ENCODE data around the gene UMAD1. TPM values are rescaled to one million over a fixed set of nuclear protein-coding genes. Genes with fewer than 3 reads are reported as not detected.

UMAD1 gene
- total RNA-seq, 4 donors from 2014 or later: 1.3 to 32.9 (median 15.3) TPM

DNA sequence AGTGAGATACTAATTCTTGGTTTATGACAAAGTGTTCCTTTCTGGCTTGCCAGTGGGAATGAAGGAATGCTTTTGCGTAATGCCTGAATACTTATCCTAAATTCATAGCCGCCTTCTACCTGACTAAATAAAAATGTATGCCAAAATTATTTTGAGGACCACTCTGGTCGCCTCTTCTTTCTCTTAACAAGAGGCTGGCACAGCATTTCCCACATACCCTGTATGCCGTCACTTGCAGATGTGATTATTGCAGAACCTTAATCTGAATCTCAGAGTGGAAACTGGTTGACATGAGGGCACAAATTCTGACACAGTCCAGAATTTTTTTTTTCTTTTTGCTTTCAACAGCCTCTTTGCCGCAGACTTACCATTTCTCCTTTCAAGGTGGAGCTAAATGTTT lies 203.4 kb downstream of the UMAD1 start:
- no peaks in the 10 kb centered on the region for H3K4me1 ChIP-seq
- no peaks in the 10 kb centered on the region for H3K36me3 ChIP-seq
- H3K27me3 ChIP-seq: no peaks in the 10 kb centered on the region
- TF ChIP-seq, protein P1, sequence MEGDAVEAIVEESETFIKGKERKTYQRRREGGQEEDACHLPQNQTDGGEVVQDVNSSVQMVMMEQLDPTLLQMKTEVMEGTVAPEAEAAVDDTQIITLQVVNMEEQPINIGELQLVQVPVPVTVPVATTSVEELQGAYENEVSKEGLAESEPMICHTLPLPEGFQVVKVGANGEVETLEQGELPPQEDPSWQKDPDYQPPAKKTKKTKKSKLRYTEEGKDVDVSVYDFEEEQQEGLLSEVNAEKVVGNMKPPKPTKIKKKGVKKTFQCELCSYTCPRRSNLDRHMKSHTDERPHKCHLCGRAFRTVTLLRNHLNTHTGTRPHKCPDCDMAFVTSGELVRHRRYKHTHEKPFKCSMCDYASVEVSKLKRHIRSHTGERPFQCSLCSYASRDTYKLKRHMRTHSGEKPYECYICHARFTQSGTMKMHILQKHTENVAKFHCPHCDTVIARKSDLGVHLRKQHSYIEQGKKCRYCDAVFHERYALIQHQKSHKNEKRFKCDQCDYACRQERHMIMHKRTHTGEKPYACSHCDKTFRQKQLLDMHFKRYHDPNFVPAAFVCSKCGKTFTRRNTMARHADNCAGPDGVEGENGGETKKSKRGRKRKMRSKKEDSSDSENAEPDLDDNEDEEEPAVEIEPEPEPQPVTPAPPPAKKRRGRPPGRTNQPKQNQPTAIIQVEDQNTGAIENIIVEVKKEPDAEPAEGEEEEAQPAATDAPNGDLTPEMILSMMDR (IDR thresholded peaks at IDR 0.05): no peak
- no peak for TF ChIP-seq POLR2A (IDR thresholded peaks at IDR 0.05)
- H3K4me3 ChIP-seq: no peak overlapping the region
- intact Hi-C loops (cut with DNase I; ENCODE audit: low total_unique reads): no loop called here
- H3K27ac ChIP-seq: no peak overlapping the region
- no peak for DNase-seq
- no peaks in the 10 kb centered on the region for H3K9me3 ChIP-seq

DNA sequence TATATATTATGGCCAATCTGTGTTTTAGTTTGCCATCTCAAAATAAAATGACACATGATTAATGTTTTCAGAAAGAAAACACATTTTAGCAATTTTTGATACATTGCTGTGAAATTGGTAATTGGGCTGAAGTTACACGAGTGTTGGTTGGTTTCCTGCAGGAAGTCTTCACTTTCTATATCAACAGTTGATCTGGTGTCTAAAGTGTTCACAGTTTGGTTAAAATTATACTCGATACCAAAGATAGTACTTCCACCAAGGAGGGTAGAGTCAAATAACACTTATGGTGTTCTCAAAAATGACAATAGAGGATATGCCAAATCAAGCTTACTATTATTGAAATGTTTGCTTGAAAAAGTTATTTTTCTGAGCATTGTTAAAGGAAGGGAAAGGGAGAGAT lies 207.7 kb downstream of the UMAD1 start:
- H3K36me3 ChIP-seq: no peaks in the 10 kb centered on the region
- no peak for DNase-seq
- no peak overlapping the region for H3K4me3 ChIP-seq
- intact Hi-C loops (cut with DNase I; ENCODE audit: low total_unique reads): no loop called here
- no peaks in the 10 kb centered on the region for H3K27me3 ChIP-seq
- no peaks in the 10 kb centered on the region for H3K4me1 ChIP-seq
- TF ChIP-seq, protein P1 (IDR thresholded peaks at IDR 0.05): no peak
- TF ChIP-seq POLR2A (IDR thresholded peaks at IDR 0.05): no peak
- H3K27ac ChIP-seq: no peak overlapping the region
- H3K9me3 ChIP-seq: no peaks in the 10 kb centered on the region

DNA sequence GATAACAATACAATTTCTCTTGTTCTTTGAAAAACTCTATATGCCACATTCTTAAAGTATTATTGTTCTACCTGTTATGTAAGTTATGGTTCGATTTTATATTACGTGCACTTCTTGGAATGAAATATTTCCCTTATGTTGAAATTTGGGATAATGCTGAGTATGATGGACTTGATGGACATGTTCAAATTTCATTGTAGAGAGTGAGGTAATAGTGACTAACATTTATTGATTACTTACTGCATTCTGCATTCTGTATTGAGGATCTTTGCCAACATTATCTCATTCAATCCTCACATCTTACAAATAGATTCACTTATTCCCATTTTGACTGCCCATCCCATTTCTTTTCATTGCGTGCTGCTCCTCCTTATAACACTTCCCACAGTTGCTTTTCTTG lies 208.3 kb downstream of the UMAD1 start:
- no peaks in the 10 kb centered on the region for H3K9me3 ChIP-seq
- H3K4me1 ChIP-seq: no peaks in the 10 kb centered on the region
- no peak overlapping the region for H3K27ac ChIP-seq
- H3K27me3 ChIP-seq: no peaks in the 10 kb centered on the region
- no peak overlapping the region for H3K4me3 ChIP-seq
- no peaks in the 10 kb centered on the region for H3K36me3 ChIP-seq
- TF ChIP-seq POLR2A (IDR thresholded peaks at IDR 0.05): no peak
- TF ChIP-seq, protein P1 (IDR thresholded peaks at IDR 0.05): no peak
- no peak for DNase-seq
- intact Hi-C loops (cut with DNase I; ENCODE audit: low total_unique reads): no loop called here

DNA sequence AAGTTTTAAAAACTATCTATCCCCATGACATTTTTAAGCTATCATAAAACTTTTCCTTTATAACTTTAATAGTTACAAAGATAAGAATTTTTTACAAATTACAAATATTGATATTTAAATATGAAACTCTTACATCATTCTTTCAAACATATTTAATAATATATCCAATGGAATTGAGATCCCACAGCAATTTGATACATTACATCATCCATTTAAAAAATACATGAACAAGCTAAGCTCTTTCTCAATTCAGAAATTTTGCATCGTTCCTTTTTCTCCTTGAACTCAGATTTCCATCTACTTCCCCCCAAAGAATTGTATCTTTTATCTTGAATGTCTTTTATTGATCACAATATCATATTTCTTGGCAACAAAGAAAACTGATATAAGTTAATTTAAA lies 209.6 kb downstream of the UMAD1 start:
- TF ChIP-seq, protein P1 (IDR thresholded peaks at IDR 0.05): no peak
- TF ChIP-seq POLR2A (IDR thresholded peaks at IDR 0.05): no peak
- no peak for DNase-seq
- Histone ChIP-seq H3K9me3 (no peaks in the 10 kb centered on the region), H3K27me3 (no peaks in the 10 kb centered on the region), H3K36me3 (no peaks in the 10 kb centered on the region), H3K4me3 (no peak overlapping the region), H3K27ac (no peak overlapping the region), H3K4me1 (no peaks in the 10 kb centered on the region)
- intact Hi-C loops (cut with DNase I; ENCODE audit: low total_unique reads): no loop called here

DNA sequence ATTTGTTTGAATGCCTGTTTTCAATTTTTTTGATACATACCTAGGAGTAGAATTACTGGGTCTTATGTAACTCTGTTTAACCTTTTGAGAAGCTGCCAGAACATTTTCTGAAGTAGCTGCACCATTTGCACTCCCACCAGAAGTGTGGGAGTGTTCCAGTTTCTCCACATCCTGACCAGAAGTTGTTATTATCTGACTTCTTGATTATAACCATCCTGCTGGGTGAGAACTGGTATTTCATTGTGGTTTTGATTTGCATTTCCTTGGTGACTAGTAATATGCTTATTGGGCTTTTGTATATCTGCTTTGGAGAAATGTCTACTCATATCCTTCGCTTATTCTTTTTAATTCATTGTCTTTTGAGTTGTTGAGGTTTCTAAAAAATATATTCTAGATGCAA lies 210.8 kb downstream of the UMAD1 start:
- Histone ChIP-seq H3K4me3 (no peak overlapping the region), H3K27me3 (no peaks in the 10 kb centered on the region), H3K27ac (no peak overlapping the region), H3K36me3 (no peaks in the 10 kb centered on the region), H3K9me3 (no peaks in the 10 kb centered on the region), H3K4me1 (no peaks in the 10 kb centered on the region)
- intact Hi-C loops (cut with DNase I; ENCODE audit: low total_unique reads): no loop called here
- no peak for DNase-seq
- TF ChIP-seq, protein P1 (IDR thresholded peaks at IDR 0.05): no peak
- TF ChIP-seq POLR2A (IDR thresholded peaks at IDR 0.05): no peak
